Endodermal cell (in vitro differentiated cells): Measurements from ENCODE around the gene HSDL1. TPM values are rescaled to one million over a fixed set of nuclear protein-coding genes. Genes with fewer than 3 reads are reported as not detected.

ENCODE experiments used
- DNase-seq: peaks from one replicate; pipeline ENCODE4 v3.0.0-alpha.2; 2017
- H3K27ac ChIP-seq: 2 replicates; pipeline ENCODE4 v1.5.1; 2013; ENCODE audit warnings: mild to moderate bottlenecking, low read depth, low read length, moderate library complexity
- H3K27me3 ChIP-seq: 2 replicates; pipeline ENCODE4 v1.6.1; 2013; ENCODE audit warnings: mild to moderate bottlenecking, low read length, moderate library complexity; ENCODE audit not compliant: insufficient read depth, control insufficient read depth, poor library complexity, severe bottlenecking
- H3K36me3 ChIP-seq: 2 replicates; pipeline ENCODE4 v1.7.0; 2013; ENCODE audit warnings: mild to moderate bottlenecking, low read length, moderate library complexity; ENCODE audit not compliant: control insufficient read depth, insufficient read depth
- H3K4me1 ChIP-seq: one replicate; pipeline ENCODE4 v1.7.0; 2013; ENCODE audit warnings: low read length; ENCODE audit not compliant: control insufficient read depth, insufficient read depth
- H3K4me3 ChIP-seq: 2 replicates; pipeline ENCODE4 v1.5.1; 2013; ENCODE audit warnings: mild to moderate bottlenecking, low read length, moderate library complexity
- H3K9ac ChIP-seq: 2 replicates; pipeline ENCODE4 v1.6.1; 2013; ENCODE audit warnings: mild to moderate bottlenecking, low read length, moderate library complexity; ENCODE audit not compliant: poor library complexity, severe bottlenecking; ENCODE audit errors: extremely low read depth
- H3K9me3 ChIP-seq: 2 replicates; pipeline ENCODE4 v1.6.1; 2013; ENCODE audit warnings: mild to moderate bottlenecking, low read length, moderate library complexity; ENCODE audit not compliant: control insufficient read depth
- H3K27ac Mint-ChIP-seq: 2 replicates; pipeline ENCODE4 v1.8.0; 2020; ENCODE audit warnings: mixed read lengths
- H3K27me3 Mint-ChIP-seq: 2 replicates; pipeline ENCODE4 v1.8.0; 2021; ENCODE audit warnings: mild to moderate bottlenecking, mixed read lengths; ENCODE audit not compliant: insufficient read depth
- H3K36me3 Mint-ChIP-seq: 2 replicates; pipeline ENCODE4 v1.8.0; 2020; ENCODE audit warnings: low read depth, mixed read lengths
- H3K4me1 Mint-ChIP-seq: 2 replicates; pipeline ENCODE4 v1.8.0; 2020; ENCODE audit warnings: mixed read lengths
- H3K4me3 Mint-ChIP-seq: 2 replicates; pipeline ENCODE4 v1.8.0; 2020; ENCODE audit warnings: mild to moderate bottlenecking, moderate library complexity, mixed read lengths
- H3K9me3 Mint-ChIP-seq: 2 replicates; pipeline ENCODE4 v1.8.0; 2020; ENCODE audit warnings: mild to moderate bottlenecking, mixed read lengths
- WGBS, 2 experiments: methylation state at CpG; one replicate each; pipeline versions ENCODE4 v1.1.5 to v1.1.7; 2013; ENCODE audit warnings: missing lambda C conversion rate in 2 of 2, mixed read lengths in 1 of 2; ENCODE audit not compliant: insufficient coverage in 1 of 2, insufficient read length in 1 of 2; 5-methylcytosine and 5-hydroxymethylcytosine counted together
- total RNA-seq, 2 donors: library from RNA; stranded (reverse); fragmentation: NEBNext Ultra II Directional in 1 of 2; extraction: Animal tissue kit (Norgen Biotek cat#: 25700) in 1 of 2; gene quantifications; 2 replicates in 1 of 2; 3 replicates in 1 of 2; pipeline ENCODE4 v1.2.1, GENCODE V29; 2021
- TF ChIP-seq, protein P1 (sequence below): fragments of 200-600 bp; sonication (generic); conservative IDR thresholded peaks from 2 replicates; pipeline ENCODE4 v1.5.0; 2021; ENCODE audit warnings: antibody characterized with exemption, mild to moderate bottlenecking

HSDL1 gene
- total RNA-seq, 2 donors from 2014 or later, result 49.5 to 68.3 TPM

DNA sequence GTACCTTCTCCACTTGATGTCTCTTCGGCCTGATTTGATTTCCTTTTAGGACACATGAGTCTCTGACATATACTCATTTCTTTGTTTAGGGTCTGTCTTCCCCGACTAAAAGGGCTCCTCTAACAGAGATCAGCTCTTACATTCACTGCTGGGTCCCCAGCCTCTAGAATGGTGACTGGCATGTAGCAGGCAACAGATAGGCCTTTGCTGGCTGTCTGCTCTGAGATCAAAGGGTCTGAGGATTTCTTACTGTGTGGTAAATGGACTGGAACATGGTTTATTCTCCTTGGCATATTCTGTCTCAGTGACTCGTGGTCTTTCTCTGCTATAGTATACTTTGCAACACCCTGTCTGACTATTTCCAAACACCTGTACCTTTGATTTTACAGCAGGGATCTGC, 16.8 kb upstream of the HSDL1 start:
- H3K9me3 ChIP-seq, result no peaks in the 10 kb centered on the region
- peak overlapping the region; percentile 38 for H3K27ac ChIP-seq
- H3K36me3 Mint-ChIP-seq, result no peaks in the 10 kb centered on the region
- no peaks in the 10 kb centered on the region for H3K4me1 ChIP-seq
- H3K36me3 ChIP-seq, result no peaks in the 10 kb centered on the region
- no peak overlapping the region for H3K4me3 ChIP-seq
- no peaks in the 10 kb centered on the region for H3K4me1 Mint-ChIP-seq
- no peaks in the 10 kb centered on the region for H3K9me3 Mint-ChIP-seq
- no peak overlapping the region for H3K4me3 Mint-ChIP-seq
- no peak overlapping the region for H3K27ac Mint-ChIP-seq
- 76 to 83% methylated on average over 3 of the region's 3 CpGs for WGBS, 2 experiments
- H3K27me3 ChIP-seq, result peaks cover 10% of the 10 kb centered on the region
- peaks cover 8% of the 10 kb centered on the region for H3K27me3 Mint-ChIP-seq
- TF ChIP-seq, protein P1, sequence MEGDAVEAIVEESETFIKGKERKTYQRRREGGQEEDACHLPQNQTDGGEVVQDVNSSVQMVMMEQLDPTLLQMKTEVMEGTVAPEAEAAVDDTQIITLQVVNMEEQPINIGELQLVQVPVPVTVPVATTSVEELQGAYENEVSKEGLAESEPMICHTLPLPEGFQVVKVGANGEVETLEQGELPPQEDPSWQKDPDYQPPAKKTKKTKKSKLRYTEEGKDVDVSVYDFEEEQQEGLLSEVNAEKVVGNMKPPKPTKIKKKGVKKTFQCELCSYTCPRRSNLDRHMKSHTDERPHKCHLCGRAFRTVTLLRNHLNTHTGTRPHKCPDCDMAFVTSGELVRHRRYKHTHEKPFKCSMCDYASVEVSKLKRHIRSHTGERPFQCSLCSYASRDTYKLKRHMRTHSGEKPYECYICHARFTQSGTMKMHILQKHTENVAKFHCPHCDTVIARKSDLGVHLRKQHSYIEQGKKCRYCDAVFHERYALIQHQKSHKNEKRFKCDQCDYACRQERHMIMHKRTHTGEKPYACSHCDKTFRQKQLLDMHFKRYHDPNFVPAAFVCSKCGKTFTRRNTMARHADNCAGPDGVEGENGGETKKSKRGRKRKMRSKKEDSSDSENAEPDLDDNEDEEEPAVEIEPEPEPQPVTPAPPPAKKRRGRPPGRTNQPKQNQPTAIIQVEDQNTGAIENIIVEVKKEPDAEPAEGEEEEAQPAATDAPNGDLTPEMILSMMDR, result no peak
- no peak for DNase-seq
- no peak overlapping the region for H3K9ac ChIP-seq

DNA sequence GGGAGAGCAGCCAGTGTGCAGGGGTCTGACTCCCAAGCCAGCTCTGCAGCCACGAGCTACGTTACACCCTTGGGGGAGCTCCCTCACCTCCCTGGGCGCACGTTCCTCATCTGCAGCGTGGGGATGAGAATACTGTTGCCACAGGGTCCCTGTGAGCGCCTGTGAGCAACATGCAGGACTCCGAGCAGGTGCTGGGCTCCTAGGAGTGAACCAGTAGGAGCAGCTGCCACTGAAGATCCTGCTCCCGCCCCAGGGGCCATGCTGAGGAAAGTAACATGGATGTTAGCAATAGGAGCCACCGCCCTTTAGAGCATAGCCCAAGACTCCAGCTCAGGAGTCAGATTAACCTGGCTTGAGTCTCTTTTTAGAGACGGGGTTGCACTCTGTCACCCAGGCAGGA, 16.1 kb upstream of the HSDL1 start:
- Histone ChIP-seq H3K9me3 (no peaks in the 10 kb centered on the region), H3K27ac (no peak overlapping the region), H3K4me1 (no peaks in the 10 kb centered on the region), H3K4me3 (no peak overlapping the region), H3K27me3 (peaks cover 10% of the 10 kb centered on the region), H3K36me3 (no peaks in the 10 kb centered on the region), H3K9ac (no peak overlapping the region)
- no peak overlapping the region for H3K27ac Mint-ChIP-seq
- WGBS, 2 experiments, result 90 to 98% methylated on average over 5 to 10 of the region's 10 CpGs
- peak; percentile 34 for DNase-seq
- H3K36me3 Mint-ChIP-seq, result no peaks in the 10 kb centered on the region
- no peaks in the 10 kb centered on the region for H3K9me3 Mint-ChIP-seq
- H3K27me3 Mint-ChIP-seq, result peaks cover 8% of the 10 kb centered on the region
- no peak overlapping the region for H3K4me3 Mint-ChIP-seq
- TF ChIP-seq, protein P1, result no peak
- no peaks in the 10 kb centered on the region for H3K4me1 Mint-ChIP-seq

GRCh38 chr16:84159800-84160199, 14.8 kb upstream of the HSDL1 start:
- Histone ChIP-seq H3K27me3 (peaks cover 8% of the 10 kb centered on the region), H3K9ac (no peak overlapping the region), H3K4me3 (no peak overlapping the region), H3K9me3 (no peaks in the 10 kb centered on the region), H3K4me1 (no peaks in the 10 kb centered on the region), H3K36me3 (no peaks in the 10 kb centered on the region), H3K27ac (no peak overlapping the region)
- Mint-ChIP-seq H3K36me3 (no peaks in the 10 kb centered on the region), H3K4me3 (no peak overlapping the region), H3K27ac (no peak overlapping the region), H3K9me3 (no peaks in the 10 kb centered on the region), H3K4me1 (no peaks in the 10 kb centered on the region), H3K27me3 (peaks cover 5% of the 10 kb centered on the region)
- TF ChIP-seq, protein P1, result no peak
- no CpG with 5 or more reads among the region's 1 CpG for WGBS, 2 experiments
- no peak for DNase-seq
